IgD-negative memory B cell (primary cell): Measurements from ENCODE around the gene TFPT. TPM values are rescaled to one million over a fixed set of nuclear protein-coding genes. Genes with fewer than 3 reads are reported as not detected.

Source experiments
- H3K27ac Mint-ChIP-seq, 3 donors: one replicate each; pipeline ENCODE4 v1.8.0; 2020 to 2022; ENCODE audit warnings: mild to moderate bottlenecking in 3 of 3, mixed read lengths in 3 of 3, moderate library complexity in 1 of 3
- H3K27me3 Mint-ChIP-seq: one replicate; pipeline ENCODE4 v1.8.0; 2021; ENCODE audit warnings: mixed read lengths
- H3K36me3 Mint-ChIP-seq: one replicate; pipeline ENCODE4 v1.8.0; 2020; ENCODE audit warnings: mild to moderate bottlenecking, mixed read lengths
- H3K4me1 Mint-ChIP-seq, 3 donors: one replicate each; pipeline ENCODE4 v1.8.0; 2020 to 2022; ENCODE audit warnings: mixed read lengths in 3 of 3, mild to moderate bottlenecking in 1 of 3
- H3K4me3 Mint-ChIP-seq, 4 donors: one replicate each; pipeline ENCODE4 v1.8.0; 2020 to 2022; ENCODE audit warnings: mild to moderate bottlenecking in 4 of 4, mixed read lengths in 4 of 4, moderate library complexity in 3 of 4
- H3K9me3 Mint-ChIP-seq, 3 donors: one replicate each; pipeline ENCODE4 v1.8.0; 2020 to 2021; ENCODE audit warnings: mixed read lengths in 3 of 3, mild to moderate bottlenecking in 1 of 3
- polyA plus RNA-seq: library from polyadenylated mRNA; unstranded; fragments of 300-500 nt; fragmentation: Illumina TruSeq; gene quantifications from one replicate; pipeline ENCODE4 v1.2.3, GENCODE V29; 2021

Gene TFPT
- polyA plus RNA-seq, 1 donor from 2014 or later = 11.9 TPM

GRCh38 chr19:54137699-54138488 is 22.4 kb upstream of the TFPT start, which contains the start of gene CNOT3:
TSS of gene CNOT3 (plus strand) at chr19:54137762. CDS start at chr19:54142979, 5,217 bp downstream.
- Mint-ChIP-seq H3K4me1 (peaks cover 9 to 30% (median 12%) of the 10 kb centered on the region in 3 donors), H3K27ac (peak within 1 kb of the TSS; percentile 76 to 96 (median 96)), H3K4me3 (peak within 1 kb of the TSS; percentile 83 to 96 (median 92)), H3K36me3 (peaks cover 2% of the 10 kb centered on the region), H3K27me3 (peaks cover 2% of the 10 kb centered on the region), H3K9me3 (no peaks in the 10 kb centered on the region)

- peaks cover 2% of the 10 kb centered on the region for H3K36me3 Mint-ChIP-seq
- peak overlapping the region; percentile 76 to 96 (median 92) for H3K27ac Mint-ChIP-seq
- peaks cover 9 to 30% (median 12%) of the 10 kb centered on the region in 3 donors for H3K4me1 Mint-ChIP-seq
- H3K9me3 Mint-ChIP-seq = no peaks in the 10 kb centered on the region
- H3K4me3 Mint-ChIP-seq = peak overlapping the region; percentile 67 to 96 (median 90)
- H3K27me3 Mint-ChIP-seq = peaks cover 2% of the 10 kb centered on the region
Measured at GRCh38 chr19:54136864-54137698, 21.6 kb upstream of the TFPT start.

GRCh38 chr19:54136086-54136863 is 20.8 kb upstream of the TFPT start:
- Mint-ChIP-seq H3K9me3 (no peaks in the 10 kb centered on the region), H3K4me1 (peaks cover 9 to 25% (median 12%) of the 10 kb centered on the region in 3 donors), H3K27me3 (peaks cover 2% of the 10 kb centered on the region), H3K4me3 (peak overlapping the region; percentile 67 to 96 (median 90)), H3K36me3 (peaks cover 2% of the 10 kb centered on the region), H3K27ac (peak overlapping the region; percentile 76 to 96 (median 92))

GRCh38 chr19:54133957-54134590 is 18.6 kb upstream of the TFPT start:
- no peak overlapping the region for H3K4me3 Mint-ChIP-seq
- H3K9me3 Mint-ChIP-seq = no peaks in the 10 kb centered on the region
- no peak overlapping the region for H3K27ac Mint-ChIP-seq
- H3K4me1 Mint-ChIP-seq = peaks cover 7 to 19% (median 9%) of the 10 kb centered on the region in 3 donors
- no peaks in the 10 kb centered on the region for H3K36me3 Mint-ChIP-seq
- peaks cover 2% of the 10 kb centered on the region for H3K27me3 Mint-ChIP-seq

- H3K4me3 Mint-ChIP-seq = no peak overlapping the region
- H3K27me3 Mint-ChIP-seq = peaks cover 2% of the 10 kb centered on the region
- no peaks in the 10 kb centered on the region for H3K36me3 Mint-ChIP-seq
- H3K4me1 Mint-ChIP-seq = peaks cover 7 to 13% (median 9%) of the 10 kb centered on the region in 3 donors
- H3K27ac Mint-ChIP-seq = no peak overlapping the region
- no peaks in the 10 kb centered on the region for H3K9me3 Mint-ChIP-seq
Measured at GRCh38 chr19:54133312-54133956, 18.0 kb upstream of the TFPT start.

GRCh38 chr19:54129617-54129996 is 14.2 kb upstream of the TFPT start:
- Mint-ChIP-seq H3K9me3 (no peaks in the 10 kb centered on the region), H3K27me3 (no peaks in the 10 kb centered on the region), H3K27ac (no peak overlapping the region), H3K36me3 (peaks cover 2% of the 10 kb centered on the region), H3K4me1 (peaks cover 0 to under 1% (median 0%) of the 10 kb centered on the region in 3 donors), H3K4me3 (no peak overlapping the region)

GRCh38 chr19:54128796-54129616 is 13.5 kb upstream of the TFPT start:
- Mint-ChIP-seq H3K9me3 (no peaks in the 10 kb centered on the region), H3K36me3 (peaks cover 2% of the 10 kb centered on the region), H3K27me3 (no peaks in the 10 kb centered on the region), H3K4me3 (no peak overlapping the region), H3K27ac (no peak overlapping the region), H3K4me1 (no peaks in the 10 kb centered on the region)

- Mint-ChIP-seq H3K36me3 (peaks cover 2% of the 10 kb centered on the region), H3K9me3 (no peaks in the 10 kb centered on the region), H3K4me3 (no peak overlapping the region), H3K27me3 (no peaks in the 10 kb centered on the region), H3K27ac (no peak overlapping the region), H3K4me1 (no peaks in the 10 kb centered on the region)
Measured at GRCh38 chr19:54128441-54128725, 12.9 kb upstream of the TFPT start.

- no peaks in the 10 kb centered on the region for H3K9me3 Mint-ChIP-seq
- peaks cover 2% of the 10 kb centered on the region for H3K36me3 Mint-ChIP-seq
- H3K27me3 Mint-ChIP-seq = no peaks in the 10 kb centered on the region
- no peak overlapping the region for H3K4me3 Mint-ChIP-seq
- no peaks in the 10 kb centered on the region for H3K4me1 Mint-ChIP-seq
- no peak overlapping the region for H3K27ac Mint-ChIP-seq
Measured at GRCh38 chr19:54127688-54128440, 12.4 kb upstream of the TFPT start.

- H3K9me3 Mint-ChIP-seq = no peaks in the 10 kb centered on the region
- no peak overlapping the region for H3K27ac Mint-ChIP-seq
- peaks cover 2% of the 10 kb centered on the region for H3K36me3 Mint-ChIP-seq
- H3K4me1 Mint-ChIP-seq = no peaks in the 10 kb centered on the region
- no peak overlapping the region for H3K4me3 Mint-ChIP-seq
- H3K27me3 Mint-ChIP-seq = no peaks in the 10 kb centered on the region
Measured at GRCh38 chr19:54125713-54126112, 10.3 kb upstream of the TFPT start.

GRCh38 chr19:54124393-54124792 is 8.9 kb upstream of the TFPT start:
- H3K36me3 Mint-ChIP-seq = peaks cover 5% of the 10 kb centered on the region
- H3K4me3 Mint-ChIP-seq = no peak overlapping the region
- no peaks in the 10 kb centered on the region for H3K4me1 Mint-ChIP-seq
- no peaks in the 10 kb centered on the region for H3K9me3 Mint-ChIP-seq
- H3K27ac Mint-ChIP-seq = no peak overlapping the region
- no peaks in the 10 kb centered on the region for H3K27me3 Mint-ChIP-seq

- Mint-ChIP-seq H3K36me3 (peaks cover 5% of the 10 kb centered on the region), H3K27ac (no peak overlapping the region), H3K4me3 (no peak overlapping the region), H3K27me3 (no peaks in the 10 kb centered on the region), H3K9me3 (no peaks in the 10 kb centered on the region), H3K4me1 (peaks cover 0 to 1% (median 0%) of the 10 kb centered on the region in 3 donors)
Measured at GRCh38 chr19:54123682-54124081, 8.2 kb upstream of the TFPT start.

- peaks cover 0 to 12% (median 5%) of the 10 kb centered on the region in 3 donors for H3K4me1 Mint-ChIP-seq
- peaks cover 3% of the 10 kb centered on the region for H3K36me3 Mint-ChIP-seq
- no peaks in the 10 kb centered on the region for H3K9me3 Mint-ChIP-seq
- H3K27me3 Mint-ChIP-seq = no peaks in the 10 kb centered on the region
- no peak overlapping the region for H3K4me3 Mint-ChIP-seq
- H3K27ac Mint-ChIP-seq = no peak overlapping the region
Measured at GRCh38 chr19:54121259-54121658, 5.8 kb upstream of the TFPT start.
